HCT116 (cell line): ENCODE measurements around the gene ATP6V1B1. TPM values are rescaled to one million over a fixed set of nuclear protein-coding genes. Genes with fewer than 3 reads are reported as not detected.

Experiments used
- ATAC-seq: fragments of 200-7000 bp; cut with Tn5 transposase; 2 replicates; pipeline ENCODE4 v1.9.1; 2020; ENCODE audit warnings: mild to moderate bottlenecking, moderate library complexity
- BruUV-seq: library from RNA; stranded (reverse); fragments of 400-500 nt; replicated peaks from 2 replicates; lab custom pipeline; 2021; lab: Mats Ljungman, UMichigan
- CTCF ChIA-PET: fragments of 300-600 bp; sonication (Branson Sonifier 250); formaldehyde crosslinking; loops from one replicate; lab custom pipeline; 2021; ENCODE audit warnings: antibody characterized with exemption; lab: Charles Lee
- POLR2A ChIA-PET: fragments of 300-600, 350-600 bp; sonication (Branson Sonifier 250); formaldehyde crosslinking; loops from one replicate; lab custom pipeline; 2021; ENCODE audit warnings: antibody characterized with exemption; lab: Charles Lee
- RAD21 ChIA-PET, 2 experiments: fragments of 300-600 bp; sonication (Branson Sonifier 250); formaldehyde crosslinking; loops; one replicate each; lab custom pipeline; 2023; ENCODE audit warnings: low total read pairs in 2 of 2; ENCODE audit not compliant: uncharacterized antibody in 2 of 2, unreplicated experiment in 2 of 2, low non-redundant PET in 1 of 2; lab: Charles Lee
- DNase-seq: peaks from one replicate; pipeline ENCODE4 v3.0.0-alpha.2; 2010; ENCODE audit warnings: low read depth, low spot score
- H2AFZ ChIP-seq: fragments of 200-600 bp; shearing (Covaris generic), sonication (generic); 2 replicates; pipeline ENCODE4 v1.6.1; 2017; ENCODE audit warnings: low read depth, mixed run types, mixed read lengths, antibody characterized with exemption, low read length; ENCODE audit not compliant: poor library complexity, severe bottlenecking
- H3K27ac ChIP-seq: 2 replicates; pipeline ENCODE4 v1.5.1; 2012; ENCODE audit warnings: low read depth, low read length
- H3K27me3 ChIP-seq: fragments of 200-600 bp; sonication (generic); 2 replicates; pipeline ENCODE4 v1.6.1; 2016; ENCODE audit warnings: mixed run types, low read length, mixed read lengths; ENCODE audit not compliant: insufficient read depth
- H3K36me3 ChIP-seq, 2 experiments: fragments of 200-500 bp in 1 of 2; fragments of 200-600 bp in 1 of 2; sonication (Bioruptor generic) in 1 of 2; sonication (generic) in 1 of 2; 2 replicates each; pipeline versions ENCODE4 v1.5.1 to v1.6.1; 2014 to 2016; ENCODE audit warnings: low read length in 2 of 2, inconsistent platforms in 1 of 2, mixed read lengths in 1 of 2, mixed run types in 1 of 2; ENCODE audit not compliant: insufficient read depth in 2 of 2, control insufficient read depth in 1 of 2
- H3K4me1 ChIP-seq, 2 experiments: fragments of 200-600 bp in 1 of 2; sonication (generic) in 1 of 2; 2 replicates each; pipeline versions ENCODE4 v1.5.1 to v1.6.1; 2012 to 2017; ENCODE audit warnings: low read length in 2 of 2, inconsistent platforms in 1 of 2, mild to moderate bottlenecking in 1 of 2, mixed read lengths in 1 of 2, mixed run types in 1 of 2, moderate library complexity in 1 of 2; ENCODE audit not compliant: insufficient read depth in 2 of 2, control insufficient read depth in 1 of 2
- H3K4me2 ChIP-seq: fragments of 200-600 bp; sonication (generic); 2 replicates; pipeline ENCODE4 v1.6.1; 2017; ENCODE audit warnings: mixed run types, low read length, mixed read lengths
- H3K4me3 ChIP-seq, 2 experiments: fragments of 200-600 bp in 1 of 2; sonication (generic) in 1 of 2; replicated peaks in 1 of 2; 2 replicates each; pipeline ENCODE4 v1.5.1; 2011 to 2016; ENCODE audit warnings: low read length in 2 of 2, control low read depth in 1 of 2, low read depth in 1 of 2, mild to moderate bottlenecking in 1 of 2, mixed read lengths in 1 of 2, mixed run types in 1 of 2
- H3K79me2 ChIP-seq: fragments of 200-600 bp; sonication (generic); 2 replicates; pipeline ENCODE4 v1.6.1; 2017; ENCODE audit warnings: mild to moderate bottlenecking, mixed run types, low read length, moderate library complexity, mixed read lengths; ENCODE audit not compliant: insufficient read depth
- H3K9ac ChIP-seq: fragments of 200-600 bp; sonication (generic); 2 replicates; pipeline ENCODE4 v1.6.1; 2016; ENCODE audit warnings: low read length, mixed read lengths
- H3K9me2 ChIP-seq: fragments of 200-600 bp; sonication (generic), shearing (Covaris generic); 2 replicates; pipeline ENCODE4 v1.6.1; 2017; ENCODE audit warnings: mixed run types, mild to moderate bottlenecking, moderate library complexity; ENCODE audit not compliant: insufficient read depth
- H3K9me3 ChIP-seq, 2 experiments: fragments of 200-500 bp in 1 of 2; fragments of 200-600 bp in 1 of 2; sonication (Bioruptor generic) in 1 of 2; sonication (generic) in 1 of 2; 2 replicates each; pipeline ENCODE4 v1.6.1; 2014 to 2017; ENCODE audit warnings: low read length in 2 of 2, mixed read lengths in 2 of 2, inconsistent platforms in 1 of 2, low read depth in 1 of 2, mild to moderate bottlenecking in 1 of 2, mixed run types in 1 of 2, moderate library complexity in 1 of 2; ENCODE audit not compliant: control insufficient read depth in 1 of 2, insufficient read depth in 1 of 2
- H4K20me1 ChIP-seq: fragments of 200-600 bp; sonication (generic), shearing (Covaris generic); 2 replicates; pipeline ENCODE4 v1.6.1; 2017; ENCODE audit warnings: mixed run types, mild to moderate bottlenecking, moderate library complexity; ENCODE audit not compliant: insufficient read depth
- ATF3 ChIP-seq: IDR thresholded peaks from 2 replicates; pipeline ENCODE4 v1.6.1; 2012
- CTCF ChIP-seq, 3 experiments: fragments of 200-600 bp in 1 of 3; sonication (generic) in 1 of 3; IDR thresholded peaks in 2 of 3; conservative IDR thresholded peaks in 1 of 3; 2 replicates each; pipeline ENCODE4 v1.5.1; 2012 to 2017; ENCODE audit warnings: low read depth in 2 of 3, low read length in 2 of 3, antibody characterized with exemption in 1 of 3, borderline replicate concordance in 1 of 3, control low read depth in 1 of 3, mild to moderate bottlenecking in 1 of 3, mixed read lengths in 1 of 3, mixed run types in 1 of 3, moderate library complexity in 1 of 3; ENCODE audit not compliant: insufficient read depth in 1 of 3
- ELF1 ChIP-seq: IDR thresholded peaks from 2 replicates; pipeline ENCODE4 v1.6.1; 2012; ENCODE audit warnings: low read depth, borderline replicate concordance
- EZH2 ChIP-seq: fragments of 200-600 bp; sonication (generic); IDR thresholded peaks from 2 replicates; pipeline ENCODE4 v1.6.1; 2017; ENCODE audit warnings: antibody characterized with exemption, mixed run types
- EZH2phosphoT487 ChIP-seq: fragments of 200-600 bp; IDR thresholded peaks from 2 replicates; pipeline ENCODE4 v1.6.1; 2018; ENCODE audit warnings: antibody characterized with exemption, borderline replicate concordance
- JUND ChIP-seq: IDR thresholded peaks from 2 replicates; pipeline ENCODE4 v1.6.1; 2012
- REST ChIP-seq: IDR thresholded peaks from 2 replicates; pipeline ENCODE4 v1.6.1; 2012; ENCODE audit warnings: low read depth
- SIN3A ChIP-seq: IDR thresholded peaks from 2 replicates; pipeline ENCODE4 v1.6.1; 2012; ENCODE audit warnings: low read depth
- SRF ChIP-seq: IDR thresholded peaks from 2 replicates; pipeline ENCODE4 v1.6.1; 2012; ENCODE audit warnings: low read depth
- TCF7L2 ChIP-seq: IDR thresholded peaks from 2 replicates; pipeline ENCODE4 v1.7.0; 2011; ENCODE audit warnings: borderline replicate concordance, inconsistent platforms; ENCODE audit not compliant: insufficient read depth, insufficient read length; ENCODE audit errors: extremely low read depth
- ZFX ChIP-seq: fragments of 450-650 bp; IDR thresholded peaks from 2 replicates; pipeline ENCODE4 v1.6.1; 2017
- ZNF274 ChIP-seq: fragments of 200-500 bp; sonication (Bioruptor generic); IDR thresholded peaks from 2 replicates; pipeline ENCODE4 v1.6.1; 2014; ENCODE audit warnings: mild to moderate bottlenecking, low read depth, low read length, inconsistent platforms
- intact Hi-C: fragments of 100-400 bp; cut with micrococcal nuclease; formaldehyde crosslinking; loops from 2 replicates; pipeline ENCODE4 v1.10.0; 2022
- total RNA-seq: library from RNA; stranded (reverse); gene quantifications from one replicate; pipeline ENCODE4 v1.2.1, GENCODE V29; 2021; ENCODE audit not compliant: unreplicated experiment

ATP6V1B1 gene
- total RNA-seq, 1 experiment from 2014 or later = 0.74 TPM

GRCh38 chr2:70985956-70986355 lies 50.3 kb downstream of the ATP6V1B1 start:
- Histone ChIP-seq H3K9me2 (no peaks in the 10 kb centered on the region), H3K79me2 (0 out of 2 replicates have a peak, but pooled peaks cover 1% of the 10 kb centered on the region), H3K4me1 (peaks cover 2 to 9% of the 10 kb centered on the region in 2 experiments; a peak in 2 of 4 replicates), H3K27me3 (no peaks in the 10 kb centered on the region), H3K27ac (no peak overlapping the region), H4K20me1 (no peaks in the 10 kb centered on the region), H2AFZ (no peak overlapping the region), H3K9ac (no peak overlapping the region), H3K4me3 (no peak overlapping the region), H3K36me3 (peaks cover 23% of the 10 kb centered on the region in 2 experiments; a peak in 3 of 4 replicates), H3K9me3 (no peaks in the 10 kb centered on the region), H3K4me2 (no peak overlapping the region)
- TF ChIP-seq JUND (no peak), ATF3 (no peak), ELF1 (no peak), ZFX (no peak), EZH2phosphoT487 (no peak), SRF (no peak), ZNF274 (no peak), SIN3A (no peak), TCF7L2 (no peak), REST (no peak), CTCF (IDR thresholded peaks at IDR 0.05 in 2 of 3, conservative IDR thresholded peaks at IDR 0.05 in 1 of 3; ENCODE audit: borderline replicate concordance in 1 of 3, insufficient read depth in 1 of 3, low read depth in 2 of 3, low read length in 2 of 3) (no peak), EZH2 (no peak)
- CTCF ChIA-PET = no interaction called here
- no TSS peak for BruUV-seq
- RAD21 ChIA-PET = no interaction called here
- DNase-seq (no peak), ATAC-seq (no peak)
- POLR2A ChIA-PET = no interaction called here
- intact Hi-C loops = no loop called here
